Adrenal gland (tissue), 12 donors: ENCODE measurements around the gene RGL3. TPM values are rescaled to one million over a fixed set of nuclear protein-coding genes. Genes with fewer than 3 reads are reported as not detected.

Source experiments
- DNase-seq, 7 donors: peaks; one replicate each; pipeline ENCODE4 v3.0.0-alpha.2; 2019 to 2020
- H3K27ac ChIP-seq, 5 donors: fragments of 200-600 bp; sonication (generic) in 4 of 5; 1 replicate in 3 of 5; 2 replicates in 2 of 5; pipeline versions ENCODE4 v1.5.1 to v1.8.0; 2016 to 2020; ENCODE audit warnings: mild to moderate bottlenecking in 1 of 5
- H3K27me3 ChIP-seq: fragments of 200-600 bp; 2 replicates; pipeline ENCODE4 v1.8.0; 2021
- H3K36me3 ChIP-seq, 2 donors: fragments of 200-600 bp; replicated peaks in 1 of 2; 1 replicate in 1 of 2; 2 replicates in 1 of 2; pipeline versions ENCODE4 v1.5.1 to v1.8.0; 2018 to 2022
- H3K4me1 ChIP-seq, 2 donors: fragments of 200-600 bp; replicated peaks in 1 of 2; 1 replicate in 1 of 2; 2 replicates in 1 of 2; pipeline versions ENCODE4 v1.5.1 to v1.8.0; 2018 to 2021
- H3K4me3 ChIP-seq, 4 donors: fragments of 200-600 bp; sonication (generic) in 3 of 4; one replicate each; pipeline ENCODE4 v1.5.1; 2016 to 2018
- H3K9me3 ChIP-seq, 3 donors: fragments of 200-600 bp; sonication (generic) in 1 of 3; replicated peaks in 1 of 3; 1 replicate in 2 of 3; 2 replicates in 1 of 3; pipeline versions ENCODE4 v1.5.1 to v1.8.0; 2016 to 2021
- POLR2A ChIP-seq, 2 donors: fragments of 450-650 bp; IDR thresholded peaks; one replicate each; pipeline ENCODE4 v1.6.1; 2017; ENCODE audit warnings: antibody characterized with exemption in 2 of 2, mild to moderate bottlenecking in 2 of 2, moderate library complexity in 1 of 2
- WGBS, 4 donors: extraction: QIAGEN DNeasy Blood & Tissue Kit in 2 of 4; methylation state at CpG; one replicate each; pipeline versions ENCODE4 v1.1.5 to v1.1.7; 2013 to 2017; 5-methylcytosine and 5-hydroxymethylcytosine counted together
- intact Hi-C, 2 donors: fragments of 100-400 bp; cut with DNase I; formaldehyde crosslinking; loops; one replicate each; pipeline versions ENCODE4 v1.14.1 to v1.15.0; 2022 to 2023
- polyA plus RNA-seq, 3 donors: library from polyadenylated mRNA; stranded (reverse); fragments of 200-250 nt in 2 of 3; fragments of 350-450 nt in 1 of 3; fragmentation: Illumina TruSeq in 1 of 3; extraction: RNeasy Lipid Tissue Mini Kit (QIAGEN cat#74804) in 1 of 3; gene quantifications; one replicate each; pipeline ENCODE4 v1.2.3, GENCODE V29; 2013 to 2014
- total RNA-seq, 9 donors: library from RNA; depleted of rRNA in 4 of 9; stranded (reverse); fragments of >200 nt in 4 of 9; fragments of 120-200 nt in 1 of 9; fragmentation: NEBNext Ultra II Directional in 1 of 9; extraction: Animal tissue kit (Norgen Biotek cat#: 25700) in 1 of 9; gene quantifications; one replicate each; pipeline versions ENCODE4 v1.1.0 to v1.2.4, GENCODE V29; 2013 to 2023
- TF ChIP-seq, protein P1 (sequence below), 6 experiments: fragments of 450-650 bp in 4 of 6; fragments of 200-600 bp in 2 of 6; sonication (generic) in 1 of 6; IDR thresholded peaks; 1 replicate in 5 of 6; 2 replicates in 1 of 6; pipeline versions ENCODE4 v1.5.1 to v1.8.0; 2016 to 2021; ENCODE audit warnings: antibody characterized with exemption in 6 of 6, mild to moderate bottlenecking in 2 of 6, moderate library complexity in 1 of 6
- donor health status: healthy with polysubstance abuse.
- donor health status: Bipolar disorder and iron deficiency.
- donor health status: DM: yes; HTN: yes; CAD: no.
- donor health status: DM: no; HTN: no; CAD: no.
- donor health status: DM: no; HTN: no; CAD: no.
- donor health status: DM: yes; HTN: yes; CAD: no.

RGL3 gene
- total and polyA plus RNA-seq, 12 donors = 10.3 to 207 (median 36.1) TPM

DNA sequence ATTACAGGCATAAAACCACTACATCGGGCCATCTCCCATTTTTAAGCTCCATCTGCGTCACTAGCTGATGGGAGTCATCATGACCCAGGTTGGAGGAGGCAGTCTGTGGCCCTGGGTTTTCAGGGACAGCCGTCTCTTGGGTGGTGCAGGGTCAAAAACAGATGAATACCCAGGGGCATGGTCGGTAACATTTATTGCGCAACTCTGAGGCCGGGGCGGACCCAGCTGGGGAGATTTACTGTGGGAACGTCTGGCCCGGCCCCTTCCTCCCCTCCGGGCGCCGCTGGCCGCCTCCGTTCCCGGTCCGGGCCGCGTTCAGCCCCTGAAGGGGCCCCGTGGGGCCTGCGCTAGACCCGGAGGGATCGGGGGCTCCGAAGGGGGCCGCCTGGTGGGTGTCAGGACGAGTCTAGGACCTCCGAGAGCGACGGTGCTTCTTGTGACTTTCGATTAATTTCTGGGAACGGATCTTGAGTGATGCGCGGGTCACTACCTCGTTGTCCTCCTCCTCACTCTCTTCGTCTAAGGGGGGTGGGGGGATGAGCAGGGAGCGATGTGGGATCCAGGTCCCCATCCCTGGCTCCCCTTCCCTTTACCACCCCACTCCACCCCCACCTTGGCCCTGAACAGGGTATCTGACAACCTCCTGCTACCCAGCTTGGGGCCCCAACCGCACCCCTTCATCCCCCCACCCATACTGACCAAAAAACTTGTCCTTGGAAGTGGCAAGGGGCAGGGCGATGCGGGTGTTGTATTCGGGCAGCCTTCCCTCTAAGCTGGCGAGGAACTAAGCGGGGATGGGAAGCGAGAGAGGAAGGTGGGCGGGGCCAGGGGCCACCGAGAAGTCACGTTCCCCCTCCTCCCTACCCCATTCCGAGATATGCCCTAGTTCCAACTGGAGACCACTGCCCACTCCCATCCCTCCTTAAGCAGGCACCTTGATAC lies 1.6 kb upstream of the RGL3 start:
- Histone ChIP-seq H3K4me1 (peaks cover 10 to 35% of the 10 kb centered on the region in 2 donors), H3K4me3 (peak overlapping the region in 2 of 4 donors; percentile 43 to 54), H3K36me3 (no peaks in the 10 kb centered on the region), H3K27me3 (no peaks in the 10 kb centered on the region), H3K27ac (peak overlapping the region in 4 of 5 donors; percentile 11 to 87 (median 80)), H3K9me3 (no peaks in the 10 kb centered on the region)
- TF ChIP-seq, protein P1, sequence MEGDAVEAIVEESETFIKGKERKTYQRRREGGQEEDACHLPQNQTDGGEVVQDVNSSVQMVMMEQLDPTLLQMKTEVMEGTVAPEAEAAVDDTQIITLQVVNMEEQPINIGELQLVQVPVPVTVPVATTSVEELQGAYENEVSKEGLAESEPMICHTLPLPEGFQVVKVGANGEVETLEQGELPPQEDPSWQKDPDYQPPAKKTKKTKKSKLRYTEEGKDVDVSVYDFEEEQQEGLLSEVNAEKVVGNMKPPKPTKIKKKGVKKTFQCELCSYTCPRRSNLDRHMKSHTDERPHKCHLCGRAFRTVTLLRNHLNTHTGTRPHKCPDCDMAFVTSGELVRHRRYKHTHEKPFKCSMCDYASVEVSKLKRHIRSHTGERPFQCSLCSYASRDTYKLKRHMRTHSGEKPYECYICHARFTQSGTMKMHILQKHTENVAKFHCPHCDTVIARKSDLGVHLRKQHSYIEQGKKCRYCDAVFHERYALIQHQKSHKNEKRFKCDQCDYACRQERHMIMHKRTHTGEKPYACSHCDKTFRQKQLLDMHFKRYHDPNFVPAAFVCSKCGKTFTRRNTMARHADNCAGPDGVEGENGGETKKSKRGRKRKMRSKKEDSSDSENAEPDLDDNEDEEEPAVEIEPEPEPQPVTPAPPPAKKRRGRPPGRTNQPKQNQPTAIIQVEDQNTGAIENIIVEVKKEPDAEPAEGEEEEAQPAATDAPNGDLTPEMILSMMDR (IDR thresholded peaks at IDR 0.05) = no peak
- peak in 1 of 2 donors; percentile 16 for TF ChIP-seq POLR2A (IDR thresholded peaks at IDR 0.05)
- 4 to 24% (median 6%) methylated on average over 13 to 46 of the region's 46 CpGs for WGBS, 4 donors
- peak; percentile 72 to 87 (median 81) for DNase-seq
- intact Hi-C loops = no loop called here

DNA sequence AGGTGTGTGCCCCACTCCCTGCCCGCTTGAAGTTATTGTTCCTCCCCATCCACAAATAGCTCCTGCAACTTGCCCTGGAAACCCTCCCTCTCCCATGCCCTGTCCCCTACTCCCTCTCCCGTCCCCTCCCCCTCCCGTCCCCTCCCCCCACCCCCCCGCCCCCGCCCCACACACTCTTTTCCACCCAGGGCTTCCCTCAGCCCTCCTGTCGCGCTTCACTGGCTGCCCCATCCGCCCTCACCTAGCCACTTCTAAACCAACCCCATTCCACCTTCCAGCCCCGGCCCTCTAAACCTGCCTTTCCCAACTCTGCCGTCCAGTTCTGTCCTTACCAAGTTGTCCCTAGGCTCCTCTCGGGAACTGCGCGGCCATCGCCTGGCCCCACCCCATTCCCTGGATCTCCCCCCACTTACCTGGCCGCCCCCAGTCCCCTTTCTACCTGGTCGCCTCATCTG lies 993 bp downstream of the RGL3 start:
- peak overlapping the region in 1 of 5 donors; percentile 83 for H3K27ac ChIP-seq

DNA sequence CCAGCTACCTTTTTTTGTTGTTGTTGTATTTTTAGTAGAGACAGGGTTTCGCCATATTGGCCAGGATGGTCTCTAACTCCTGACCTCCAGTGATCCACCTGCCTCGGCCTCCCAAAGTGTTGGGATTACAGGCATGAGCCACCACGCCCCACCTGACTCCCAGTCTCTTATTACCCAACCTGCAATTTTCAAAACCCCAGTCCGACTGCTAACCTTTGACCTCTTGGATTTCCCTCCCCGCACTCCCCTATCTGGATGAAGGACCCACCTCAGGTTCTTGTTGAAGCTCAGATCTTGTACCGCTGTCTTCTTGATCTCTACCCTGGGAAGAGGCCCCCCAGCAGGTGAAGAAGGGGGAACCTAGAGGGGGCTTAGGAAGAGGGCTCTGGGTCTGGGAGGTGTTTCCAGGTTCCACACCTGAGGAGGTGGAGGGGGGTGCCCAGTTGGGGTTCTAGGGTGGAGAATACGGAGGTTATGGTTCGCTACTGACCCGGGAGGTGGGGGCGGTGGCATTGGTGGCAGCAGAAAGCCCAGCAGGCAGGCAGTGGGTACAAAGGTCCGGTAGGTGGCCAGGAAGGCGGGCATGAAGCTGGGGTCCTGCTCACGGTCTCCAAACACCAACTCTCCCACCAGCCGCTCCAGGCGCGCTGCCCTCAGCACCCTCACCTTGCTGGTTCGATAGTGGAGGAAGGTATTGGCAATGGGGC lies 2.6 kb downstream of the RGL3 start:
- no peaks in the 10 kb centered on the region for H3K36me3 ChIP-seq
- no peak overlapping the region for H3K4me3 ChIP-seq
- TF ChIP-seq, protein P1 (IDR thresholded peaks at IDR 0.05) = no peak
- no peak for TF ChIP-seq POLR2A (IDR thresholded peaks at IDR 0.05)
- H3K9me3 ChIP-seq = no peaks in the 10 kb centered on the region
- H3K27me3 ChIP-seq = no peaks in the 10 kb centered on the region
- 94 to 97% (median 95%) methylated on average over 17 of the region's 17 CpGs for WGBS, 4 donors
- no peak overlapping the region for H3K27ac ChIP-seq
- intact Hi-C loops = no loop called here
- H3K4me1 ChIP-seq = peaks cover 6 to 29% of the 10 kb centered on the region in 2 donors
- DNase-seq = no peak

More for the DNA sequence above, 993 bp downstream of the RGL3 start:
- no peaks in the 10 kb centered on the region for H3K27me3 ChIP-seq
- TF ChIP-seq, protein P1 (IDR thresholded peaks at IDR 0.05) = no peak
- TF ChIP-seq POLR2A (IDR thresholded peaks at IDR 0.05) = no peak
- 12 to 14% (median 13%) methylated on average over 11 to 16 of the region's 16 CpGs for WGBS, 4 donors
- H3K4me1 ChIP-seq = peaks cover 10 to 35% of the 10 kb centered on the region in 2 donors
- no peaks in the 10 kb centered on the region for H3K36me3 ChIP-seq
- H3K9me3 ChIP-seq = no peaks in the 10 kb centered on the region
- intact Hi-C loops = no loop called here
- H3K4me3 ChIP-seq = peak overlapping the region in 2 of 4 donors; percentile 22 to 60
- DNase-seq = no peak

DNA sequence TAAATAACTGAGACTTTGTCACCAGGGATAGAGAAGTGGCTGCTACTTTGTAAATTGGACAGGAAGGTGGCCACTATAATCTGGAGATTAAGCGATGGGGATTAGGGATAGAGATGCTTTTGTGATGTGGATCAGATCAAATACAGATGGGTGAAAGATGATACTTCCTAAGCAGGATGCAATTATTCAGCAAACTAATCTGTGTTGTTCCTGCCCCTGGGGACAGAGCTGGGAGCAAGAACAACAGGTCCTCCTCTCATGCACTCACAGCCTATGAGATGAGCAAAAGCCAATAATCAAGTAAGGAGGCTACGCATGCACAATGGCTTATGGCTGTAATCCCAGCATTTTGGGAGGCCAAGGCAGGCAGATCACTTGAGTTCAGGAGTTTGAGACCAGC lies 4.6 kb downstream of the RGL3 start:
- DNase-seq = no peak
- Histone ChIP-seq H3K27ac (no peak overlapping the region), H3K36me3 (no peaks in the 10 kb centered on the region), H3K9me3 (no peaks in the 10 kb centered on the region), H3K4me3 (no peak overlapping the region), H3K27me3 (no peaks in the 10 kb centered on the region), H3K4me1 (peaks cover 0 to 10% of the 10 kb centered on the region in 2 donors)
- intact Hi-C loops = no loop called here
- 86 to 97% (median 94%) methylated on average over 2 of the region's 2 CpGs for WGBS, 4 donors
- TF ChIP-seq, protein P1 (IDR thresholded peaks at IDR 0.05) = no peak
- no peak for TF ChIP-seq POLR2A (IDR thresholded peaks at IDR 0.05)
